ENCODE data around the gene IL17RB.

DNA sequence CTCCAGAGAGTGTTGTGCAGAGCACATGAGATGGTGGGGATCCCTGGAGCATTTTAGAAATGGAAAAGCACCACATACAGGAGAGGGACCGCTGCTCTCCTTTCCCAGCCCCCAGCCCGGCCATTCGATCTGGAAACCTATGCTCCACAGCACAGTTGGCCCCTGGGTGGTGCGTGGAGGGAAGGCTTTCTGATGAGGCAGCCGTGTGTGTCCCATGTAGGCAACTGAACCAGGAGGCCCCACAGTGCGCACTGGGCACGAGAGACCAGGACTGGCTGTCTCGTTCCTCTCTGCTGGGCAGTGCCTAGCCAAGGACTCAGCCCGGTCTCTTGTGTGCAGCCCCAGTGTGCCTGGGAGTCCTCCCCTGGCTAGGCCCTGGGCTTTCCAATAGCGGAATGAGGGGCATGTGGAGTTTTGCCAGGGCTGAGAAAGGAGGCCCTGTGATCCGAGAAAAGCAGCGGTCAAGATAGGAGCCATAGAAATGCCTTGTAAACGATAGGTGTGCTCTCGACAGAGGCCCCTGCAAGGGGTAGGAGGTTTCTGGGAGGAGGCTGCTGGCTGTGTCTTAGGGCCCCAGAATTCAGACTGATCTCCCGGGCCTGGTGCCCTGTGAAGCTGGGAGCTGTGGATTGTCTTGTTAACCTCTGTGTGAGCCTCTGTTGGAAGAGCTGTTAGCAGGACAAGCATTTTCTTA, 39.1 kb upstream of the IL17RB start:
- TF ChIP-seq POLR2A (IDR thresholded peaks at IDR 0.05; ENCODE audit: low read length) (no peak), GATA1 (IDR thresholded peaks at IDR 0.05; ENCODE audit: low read depth, low read length) (no peak)
